H1 (cell line): ENCODE data around the gene MEF2A. TPM values are rescaled to one million over a fixed set of nuclear protein-coding genes. Genes with fewer than 3 reads are reported as not detected.
A peak's percentile ranks its signal among the peaks of the same experiment; 100 is the strongest.

Experiments
- CTCF ChIA-PET: fragments of 300-600 bp; sonication (Branson Sonifier 250); formaldehyde crosslinking; loops from one replicate; lab custom pipeline; 2021; ENCODE audit not compliant: partially characterized antibody; lab: Charles Lee
- POLR2A ChIA-PET: fragments of 300-600 bp; sonication (Branson Sonifier 250); formaldehyde crosslinking; loops from one replicate; lab custom pipeline; 2021; ENCODE audit warnings: inconsistent platforms; ENCODE audit not compliant: partially characterized antibody; lab: Charles Lee
- DNase-seq, 2 experiments: peaks; one replicate each; pipeline versions ENCODE4 v3.0.0 to v3.0.0-alpha.2; 2010 to 2022; ENCODE audit warnings: low spot score in 2 of 2, low read depth in 1 of 2, mixed read lengths in 1 of 2
- FAIRE-seq: peaks from 2 replicates; lab custom pipeline; 2011; peaks lifted over from hg19 to GRCh38; lab: Jason Lieb, UNC
- H2AFZ ChIP-seq: 2 replicates; pipeline ENCODE4 v1.8.1; 2012; ENCODE audit warnings: low read length, inconsistent platforms
- H2AK5ac ChIP-seq: 2 replicates; pipeline ENCODE4 v1.6.1; 2013; ENCODE audit warnings: low read depth, low read length
- H2BK120ac ChIP-seq: replicated peaks from 2 replicates; pipeline ENCODE3; 2013; ENCODE audit warnings: low read depth, low read length, inconsistent platforms
- H2BK12ac ChIP-seq: 2 replicates; pipeline ENCODE4 v1.6.1; 2013; ENCODE audit warnings: low read depth, low read length
- H2BK15ac ChIP-seq: 2 replicates; pipeline ENCODE4 v1.6.1; 2013; ENCODE audit warnings: low read length
- H2BK20ac ChIP-seq: 2 replicates; pipeline ENCODE4 v1.6.1; 2013; ENCODE audit warnings: low read length
- H2BK5ac ChIP-seq: 2 replicates; pipeline ENCODE4 v1.6.1; 2013; ENCODE audit warnings: low read depth, low read length
- H3K14ac ChIP-seq: 2 replicates; pipeline ENCODE4 v1.6.1; 2013; ENCODE audit warnings: inconsistent platforms; ENCODE audit not compliant: insufficient read length
- H3K18ac ChIP-seq: 2 replicates; pipeline ENCODE4 v1.6.1; 2013; ENCODE audit warnings: low read length; ENCODE audit errors: extremely low read depth
- H3K23ac ChIP-seq: 2 replicates; pipeline ENCODE4 v1.6.1; 2013; ENCODE audit warnings: inconsistent platforms; ENCODE audit not compliant: insufficient read length
- H3K23me2 ChIP-seq: 2 replicates; pipeline ENCODE4 v1.6.1; 2013; ENCODE audit warnings: low read depth, low read length
- H3K27ac ChIP-seq: 2 replicates; pipeline ENCODE4 v1.6.1; 2011; ENCODE audit warnings: low read depth, low read length, inconsistent platforms
- H3K27me3 ChIP-seq, 4 experiments: replicated peaks in 1 of 4; 1 replicate in 1 of 4; 2 replicates in 3 of 4; pipeline versions ENCODE4 v1.6.1 to v1.8.1; 2011 to 2013; ENCODE audit warnings: low read length in 3 of 4, mild to moderate bottlenecking in 3 of 4, inconsistent platforms in 2 of 4, mixed read lengths in 2 of 4, moderate library complexity in 1 of 4; ENCODE audit not compliant: control insufficient read depth in 3 of 4, insufficient read depth in 3 of 4; ENCODE audit errors: extremely low read depth in 1 of 4
- H3K36me3 ChIP-seq, 4 experiments: 2 replicates each; pipeline versions ENCODE4 v1.6.1 to v1.8.1; 2011 to 2013; ENCODE audit warnings: mild to moderate bottlenecking in 4 of 4, low read length in 3 of 4, moderate library complexity in 2 of 4, control low read depth in 1 of 4, inconsistent platforms in 1 of 4; ENCODE audit not compliant: insufficient read depth in 4 of 4, control insufficient read depth in 2 of 4
- H3K4ac ChIP-seq: replicated peaks from 2 replicates; pipeline ENCODE3; 2013; ENCODE audit warnings: low read length, low read depth, mixed read lengths, inconsistent platforms; ENCODE audit not compliant: insufficient read length
- H3K4me1 ChIP-seq, 4 experiments: replicated peaks in 1 of 4; 1 replicate in 1 of 4; 2 replicates in 3 of 4; pipeline versions ENCODE4 v1.6.1 to v1.8.1; 2011 to 2013; ENCODE audit warnings: low read length in 3 of 4, inconsistent platforms in 2 of 4, mixed read lengths in 1 of 4; ENCODE audit not compliant: insufficient read depth in 4 of 4, control insufficient read depth in 3 of 4
- H3K4me2 ChIP-seq, 2 experiments: 2 replicates each; pipeline versions ENCODE4 v1.6.1 to v1.8.1; 2011 to 2013; ENCODE audit warnings: low read depth in 2 of 2, low read length in 2 of 2, control low read depth in 1 of 2, inconsistent platforms in 1 of 2, mild to moderate bottlenecking in 1 of 2; ENCODE audit not compliant: insufficient read depth in 1 of 2
- H3K4me3 ChIP-seq, 4 experiments: fragments of 200-600, 300-600 bp in 1 of 4; sonication (generic), shearing (Covaris generic), sonication (Bioruptor Twin) in 1 of 4; 2 replicates each; pipeline versions ENCODE4 v1.5.1 to v1.8.1; 2011 to 2016; ENCODE audit warnings: low read length in 4 of 4, low read depth in 3 of 4, control low read depth in 2 of 4, inconsistent platforms in 2 of 4, mild to moderate bottlenecking in 2 of 4, mixed read lengths in 1 of 4, moderate library complexity in 1 of 4; ENCODE audit not compliant: insufficient read depth in 2 of 4; ENCODE audit errors: extremely low read depth in 1 of 4
- H3K56ac ChIP-seq: replicated peaks from 2 replicates; pipeline ENCODE3; 2013; ENCODE audit warnings: low read depth, mild to moderate bottlenecking, mixed read lengths, low read length, inconsistent platforms; ENCODE audit not compliant: insufficient read length
- H3K79me1 ChIP-seq: 2 replicates; pipeline ENCODE4 v1.6.1; 2013; ENCODE audit warnings: low read depth, low read length, control low read depth
- H3K79me2 ChIP-seq, 2 experiments: 2 replicates each; pipeline versions ENCODE4 v1.6.1 to v1.8.1; 2012 to 2013; ENCODE audit warnings: low read length in 2 of 2, mild to moderate bottlenecking in 2 of 2, inconsistent platforms in 1 of 2; ENCODE audit not compliant: insufficient read depth in 2 of 2, control insufficient read depth in 1 of 2
- H3K9ac ChIP-seq, 4 experiments: replicated peaks in 1 of 4; 1 replicate in 1 of 4; 2 replicates in 3 of 4; pipeline versions ENCODE4 v1.6.1 to v1.8.1; 2011 to 2013; ENCODE audit warnings: low read depth in 3 of 4, low read length in 3 of 4, control low read depth in 2 of 4, mild to moderate bottlenecking in 2 of 4, moderate library complexity in 2 of 4, inconsistent platforms in 1 of 4; ENCODE audit errors: extremely low read depth in 1 of 4
- H3K9me3 ChIP-seq, 2 experiments: 2 replicates each; pipeline versions ENCODE4 v1.6.1 to v1.8.1; 2012 to 2013; ENCODE audit warnings: mild to moderate bottlenecking in 2 of 2, moderate library complexity in 2 of 2, control low read depth in 1 of 2, inconsistent platforms in 1 of 2, low read depth in 1 of 2, low read length in 1 of 2, mixed read lengths in 1 of 2; ENCODE audit not compliant: insufficient read depth in 2 of 2
- H4K20me1 ChIP-seq, 2 experiments: replicated peaks in 1 of 2; 2 replicates each; pipeline versions ENCODE3 to v1.8.1; 2011 to 2013; ENCODE audit warnings: inconsistent platforms in 2 of 2, low read length in 2 of 2, mild to moderate bottlenecking in 1 of 2; ENCODE audit not compliant: insufficient read depth in 2 of 2, control insufficient read depth in 1 of 2
- H4K5ac ChIP-seq: 2 replicates; pipeline ENCODE4 v1.6.1; 2013; ENCODE audit warnings: low read length, low read depth, mixed read lengths, inconsistent platforms; ENCODE audit not compliant: insufficient read length
- H4K8ac ChIP-seq: 2 replicates; pipeline ENCODE4 v1.8.0; 2013; ENCODE audit warnings: mild to moderate bottlenecking, moderate library complexity, low read length, inconsistent platforms; ENCODE audit not compliant: insufficient read depth; ENCODE audit errors: extremely low read depth
- H4K91ac ChIP-seq: replicated peaks from 2 replicates; pipeline ENCODE3; 2013; ENCODE audit warnings: low read length, mixed read lengths, inconsistent platforms; ENCODE audit not compliant: insufficient read length
- BACH1 ChIP-seq: IDR thresholded peaks from 2 replicates; pipeline ENCODE4 v1.6.1; 2012; ENCODE audit warnings: low read length, improper control_type of control experiment
- BRCA1 ChIP-seq: IDR thresholded peaks from 2 replicates; pipeline ENCODE4 v1.6.1; 2012; ENCODE audit warnings: low read depth, low read length, improper control_type of control experiment
- CBX8 ChIP-seq: fragments of 300-800, 300-1000 bp; sonication (generic); IDR thresholded peaks from 2 replicates; pipeline ENCODE4 v1.7.1; 2016; ENCODE audit warnings: low read depth, low read length, borderline replicate concordance
- EGR1 ChIP-seq: IDR thresholded peaks from 2 replicates; pipeline ENCODE4 v1.6.1; 2011; ENCODE audit warnings: low read depth, low read length, borderline replicate concordance
- KDM1A ChIP-seq: fragments of 200-600, 300-600 bp; sonication (generic); IDR thresholded peaks from 2 replicates; pipeline ENCODE4 v1.7.1; 2016; ENCODE audit warnings: mild to moderate bottlenecking, low read length, borderline replicate concordance
- NANOG ChIP-seq: IDR thresholded peaks from 2 replicates; pipeline ENCODE4 v1.6.1; 2011; ENCODE audit warnings: low read length, low read depth, mild to moderate bottlenecking, inconsistent platforms; ENCODE audit not compliant: insufficient read depth, poor library complexity, severe bottlenecking
- RBBP5 ChIP-seq: IDR thresholded peaks from 2 replicates; pipeline ENCODE4 v1.7.1; 2012; ENCODE audit warnings: low read depth, mild to moderate bottlenecking, inconsistent platforms, low read length, moderate library complexity, borderline replicate concordance
- SIRT6 ChIP-seq: IDR thresholded peaks from one replicate; pipeline ENCODE4 v1.7.1; 2012; ENCODE audit warnings: low read length, inconsistent platforms
- SP2 ChIP-seq: IDR thresholded peaks from 2 replicates; pipeline ENCODE4 v1.6.1; 2012; ENCODE audit warnings: mild to moderate bottlenecking, low read length, inconsistent platforms
- SP4 ChIP-seq: IDR thresholded peaks from 2 replicates; pipeline ENCODE4 v1.6.1; 2012; ENCODE audit warnings: low read length, inconsistent platforms
- SRF ChIP-seq: IDR thresholded peaks from 2 replicates; pipeline ENCODE4 v1.6.1; 2011; ENCODE audit warnings: mild to moderate bottlenecking, low read depth, low read length, moderate library complexity
- WGBS, 2 experiments: shearing (Covaris generic) in 1 of 2; methylation state at CpG; one replicate each; pipeline versions ENCODE4 v1.1.6 to v1.1.7; 2013 to 2015; ENCODE audit warnings: low lambda C conversion rate in 2 of 2, mixed read lengths in 2 of 2, inconsistent platforms in 1 of 2, low coverage in 1 of 2, missing lambda C conversion rate in 1 of 2; ENCODE audit not compliant: insufficient replicate concordance in 2 of 2, insufficient coverage in 1 of 2, insufficient read length in 1 of 2; ENCODE audit errors: extremely low coverage in 1 of 2, missing lambda C conversion rate in 1 of 2; 5-methylcytosine and 5-hydroxymethylcytosine counted together
- polyA plus RNA-seq, 7 experiments: library from polyadenylated mRNA; depleted of rRNA in 3 of 7; stranded (reverse) in 5 of 7; unstranded in 2 of 7; fragments of >200 nt in 5 of 7; fragments of 200-250 nt in 2 of 7; gene quantifications; 1 replicate in 5 of 7; 2 replicates in 1 of 7; 4 replicates in 1 of 7; pipeline versions ENCODE4 v1.2.1 to v1.2.3, GENCODE V29; 2011 to 2013; ENCODE audit warnings: missing spikeins in 2 of 7, mixed read lengths in 2 of 7
- total RNA-seq: library from RNA; stranded (reverse); fragmentation: NEBNext Ultra II Directional; extraction: Animal tissue kit (Norgen Biotek cat#: 25700); gene quantifications from 2 replicates; pipeline ENCODE4 v1.2.1, GENCODE V29; 2021

MEF2A gene
- total and polyA plus RNA-seq, 2 of the 8 experiments (the other 6 are each of a cell fraction or from before 2014, with no cell fraction given), result 15.6 to 22.5 TPM

- Histone ChIP-seq H3K9ac (no peak overlapping the region), H2BK120ac (no peak overlapping the region), H3K4me1 (peaks cover 0 to 7% (median 3%) of the 10 kb centered on the region in 4 experiments; a peak in 5 of 7 replicates), H3K36me3 (peaks cover 0 to 5% (median 0%) of the 10 kb centered on the region in 4 experiments; a peak in 1 of 8 replicates), H3K4ac (no peak overlapping the region), H2BK20ac (no peak overlapping the region), H3K27ac (no peak overlapping the region), H3K4me2 (no peak overlapping the region), H3K56ac (no peak overlapping the region), H2AK5ac (0 out of 2 replicates have a peak overlapping the region, but pooled peaks have one; percentile 41), H2BK15ac (no peak overlapping the region), H3K27me3 (no peaks in the 10 kb centered on the region), H3K18ac (no peak overlapping the region), H3K23ac (no peak overlapping the region), H2BK12ac (0 out of 2 replicates have a peak overlapping the region, but pooled peaks have one; percentile 28), H3K9me3 (peaks cover 0 to 2% of the 10 kb centered on the region in 2 experiments; a peak in 1 of 4 replicates), H4K91ac (no peak overlapping the region), H4K5ac (no peak overlapping the region), H3K14ac (no peak overlapping the region), H4K8ac (no peak overlapping the region), H3K79me2 (peaks cover 0 to 54% of the 10 kb centered on the region in 2 experiments; a peak in 2 of 4 replicates), H3K4me3 (no peak overlapping the region), H3K79me1 (no peaks in the 10 kb centered on the region), H2BK5ac (no peak overlapping the region), H4K20me1 (no peaks in the 10 kb centered on the region), H3K23me2 (no peaks in the 10 kb centered on the region; the same call in 1 of the 2 replicates), H2AFZ (no peak overlapping the region)
- FAIRE-seq (no peak), DNase-seq (no peak)
- POLR2A ChIA-PET, result interaction anchor here (1.1 kb wide), 1 partner anchor 61 kb away, joined by 4 read pairs; no protein-coding TSS in a partner anchor
- CTCF ChIA-PET, result no interaction called here
- WGBS, 2 experiments, result 84% methylated on average over 7 of the region's 7 CpGs; no CpG with 5 or more reads in 1 of the 2 experiments
- no peak for TF ChIP-seq BRCA1
- TF ChIP-seq KDM1A, result no peak
- no peak for TF ChIP-seq NANOG
- no peak for TF ChIP-seq SP2
- TF ChIP-seq BACH1, result no peak
- no peak for TF ChIP-seq CBX8
- no peak for TF ChIP-seq EGR1
- TF ChIP-seq SIRT6, result no peak
- TF ChIP-seq SRF, result no peak
- no peak for TF ChIP-seq RBBP5
- no peak for TF ChIP-seq SP4
Observed at GRCh38 chr15:99630607-99631131, 64.9 kb downstream of the MEF2A start.
